ENCODE measurements around the gene GPR15. TPM values are rescaled to one million over a fixed set of nuclear protein-coding genes. Genes with fewer than 3 reads are reported as not detected.

Gene GPR15
- total RNA-seq, 4 donors from 2014 or later: not detected

GRCh38 chr3:98563661-98564281 is 32.0 kb downstream of the GPR15 start:
- Histone ChIP-seq H3K36me3 (no peaks in the 10 kb centered on the region), H3K27ac (no peak overlapping the region), H3K27me3 (no peaks in the 10 kb centered on the region), H3K9me3 (no peaks in the 10 kb centered on the region), H3K4me1 (no peaks in the 10 kb centered on the region), H3K4me3 (no peak overlapping the region)
- no peak for DNase-seq (ENCODE audit: low spot score in 2 of 2)
- 78% methylated on average over 2 of the region's 4 CpGs for WGBS
- no peak for TF ChIP-seq POLR2A (IDR thresholded peaks at IDR 0.05)
- TF ChIP-seq POLR2AphosphoS5 (IDR thresholded peaks at IDR 0.05): no peak

GRCh38 chr3:98564282-98565005 is 32.7 kb downstream of the GPR15 start:
- no peaks in the 10 kb centered on the region for H3K36me3 ChIP-seq
- no peak overlapping the region for H3K4me3 ChIP-seq
- no peaks in the 10 kb centered on the region for H3K27me3 ChIP-seq
- H3K27ac ChIP-seq: no peak overlapping the region
- WGBS: 80% methylated on average over 7 of the region's 7 CpGs
- TF ChIP-seq POLR2AphosphoS5 (IDR thresholded peaks at IDR 0.05): no peak
- no peak for TF ChIP-seq POLR2A (IDR thresholded peaks at IDR 0.05)
- TF ChIP-seq EP300 (IDR thresholded peaks at IDR 0.05): no peak
- TF ChIP-seq CTCF (IDR thresholded peaks at IDR 0.05): no peak
- no peak for DNase-seq (ENCODE audit: low spot score in 2 of 2)
- H3K4me1 ChIP-seq: no peaks in the 10 kb centered on the region
- H3K9me3 ChIP-seq: no peaks in the 10 kb centered on the region

DNA sequence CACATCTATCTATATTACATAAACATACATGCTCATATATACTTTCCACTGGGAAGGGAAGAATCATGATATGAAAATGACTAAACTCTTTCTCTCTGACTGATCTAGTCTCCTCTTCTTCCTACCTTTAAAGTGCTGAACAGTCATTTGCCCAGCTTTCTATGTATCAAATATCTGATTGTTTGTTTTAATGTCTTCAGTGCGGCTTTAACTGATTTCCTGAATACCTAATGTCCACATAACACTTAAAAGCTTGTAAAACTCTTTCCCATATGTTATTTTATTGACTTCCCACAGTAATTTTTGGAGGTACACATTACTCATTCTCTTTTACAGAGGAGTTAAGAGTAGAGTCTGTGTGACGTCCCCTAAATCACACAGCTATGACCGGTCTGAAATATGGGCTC is 33.5 kb downstream of the GPR15 start:
- no peak for TF ChIP-seq POLR2A (IDR thresholded peaks at IDR 0.05)
- no peak for TF ChIP-seq CTCF (IDR thresholded peaks at IDR 0.05)
- no peak for TF ChIP-seq POLR2AphosphoS5 (IDR thresholded peaks at IDR 0.05)
- no peak overlapping the region for H3K27ac ChIP-seq
- H3K4me1 ChIP-seq: no peaks in the 10 kb centered on the region
- H3K9me3 ChIP-seq: no peaks in the 10 kb centered on the region
- DNase-seq (ENCODE audit: low spot score in 2 of 2): no peak
- 45% methylated on average over 3 of the region's 3 CpGs for WGBS
- no peaks in the 10 kb centered on the region for H3K27me3 ChIP-seq
- no peaks in the 10 kb centered on the region for H3K36me3 ChIP-seq
- H3K4me3 ChIP-seq: no peak overlapping the region

DNA sequence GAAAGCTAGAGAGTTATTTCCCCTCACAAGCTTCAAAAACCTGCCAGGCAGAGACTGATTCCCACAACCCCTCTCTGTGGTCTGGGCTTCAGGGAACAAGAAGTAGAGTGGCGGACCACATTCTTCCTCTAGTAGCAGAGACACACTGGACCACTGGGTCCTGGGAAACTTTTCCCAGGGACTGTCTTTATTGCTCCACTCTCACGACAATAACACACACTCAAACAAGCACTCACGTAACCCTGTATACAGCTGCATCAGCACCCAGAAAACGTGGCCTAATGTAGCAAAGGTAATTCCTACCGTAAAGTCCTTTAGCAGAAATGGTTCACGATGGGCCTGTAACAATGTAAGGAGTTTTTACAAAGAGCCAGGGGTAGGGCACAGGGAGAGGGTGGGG is 34.1 kb downstream of the GPR15 start:
- Histone ChIP-seq H3K27me3 (no peaks in the 10 kb centered on the region), H3K9me3 (no peaks in the 10 kb centered on the region), H3K4me1 (no peaks in the 10 kb centered on the region), H3K4me3 (no peak overlapping the region), H3K36me3 (no peaks in the 10 kb centered on the region), H3K27ac (no peak overlapping the region)
- WGBS: 86% methylated on average over 6 of the region's 6 CpGs
- TF ChIP-seq POLR2AphosphoS5 (IDR thresholded peaks at IDR 0.05) (no peak), CTCF (IDR thresholded peaks at IDR 0.05) (no peak), POLR2A (IDR thresholded peaks at IDR 0.05) (no peak), EP300 (IDR thresholded peaks at IDR 0.05) (no peak)
- DNase-seq (ENCODE audit: low spot score in 2 of 2): no peak

GRCh38 chr3:98567666-98568270 is 36.0 kb downstream of the GPR15 start:
- H3K9me3 ChIP-seq: no peaks in the 10 kb centered on the region
- H3K4me3 ChIP-seq: no peak overlapping the region
- no peak for TF ChIP-seq CTCF (IDR thresholded peaks at IDR 0.05)
- TF ChIP-seq POLR2A (IDR thresholded peaks at IDR 0.05): no peak
- TF ChIP-seq POLR2AphosphoS5 (IDR thresholded peaks at IDR 0.05): no peak
- no peak for TF ChIP-seq EP300 (IDR thresholded peaks at IDR 0.05)
- H3K27ac ChIP-seq: no peak overlapping the region
- no peak for DNase-seq (ENCODE audit: low spot score in 2 of 2)
- H3K4me1 ChIP-seq: no peaks in the 10 kb centered on the region
- 76% methylated on average over 2 of the region's 2 CpGs for WGBS
- no peaks in the 10 kb centered on the region for H3K27me3 ChIP-seq
- no peaks in the 10 kb centered on the region for H3K36me3 ChIP-seq
